Stimulated activated CD8-positive, alpha-beta memory T cell treated with anti-CD3 and anti-CD28 coated beads, Interleukin-15, amount 100 ng/mL, for 48 hours (primary cell): ENCODE results near the gene GALNS.

Experiments
- DNase-seq, 2 donors: peaks; one replicate each; pipeline ENCODE4 v3.0.0-alpha.2; 2020; ENCODE audit warnings: low read depth in 2 of 2

GALNS gene

GRCh38 chr16:88817785-88818574 is 38.8 kb downstream of the GALNS start:
- no peak for DNase-seq

DNA sequence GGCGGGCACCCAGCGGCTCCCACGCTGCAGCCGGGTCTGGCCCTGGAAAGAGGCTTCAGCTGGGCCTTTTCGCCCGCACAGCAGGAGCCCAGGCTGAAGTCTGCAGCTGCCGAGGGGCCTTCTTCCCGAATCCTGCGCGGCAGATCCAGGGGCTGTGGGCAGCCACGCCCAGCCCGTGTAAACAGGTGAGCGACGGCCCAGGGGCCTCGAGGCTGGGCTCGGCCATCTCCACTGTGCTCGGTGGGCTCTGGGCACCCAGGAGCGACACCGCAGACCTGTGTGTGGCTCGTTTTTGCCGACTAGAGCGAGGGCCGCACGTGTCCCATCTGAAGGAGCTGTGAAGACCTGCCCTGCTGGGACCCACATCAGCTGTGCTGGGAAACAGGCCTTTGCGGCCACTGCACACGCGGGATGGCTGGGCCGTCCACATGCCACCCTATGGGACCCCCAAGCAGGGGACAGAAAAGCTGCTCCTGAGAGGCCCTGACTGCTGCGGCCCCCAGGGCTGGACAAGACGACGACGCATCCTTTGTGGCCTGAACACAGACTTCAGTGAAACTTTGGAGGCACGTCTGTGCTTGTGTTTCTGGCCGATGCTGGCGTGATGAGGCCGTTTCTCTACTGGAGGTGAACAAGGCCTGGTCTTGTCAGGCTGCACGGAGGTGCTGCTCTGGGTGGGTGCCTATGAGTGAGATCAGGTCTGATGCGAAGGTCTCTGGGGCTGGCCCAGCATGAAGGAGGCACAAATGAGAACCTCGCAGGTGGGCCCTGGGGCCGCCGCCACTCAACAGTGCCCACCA is 39.8 kb downstream of the GALNS start:
- DNase-seq, result no peak

DNA sequence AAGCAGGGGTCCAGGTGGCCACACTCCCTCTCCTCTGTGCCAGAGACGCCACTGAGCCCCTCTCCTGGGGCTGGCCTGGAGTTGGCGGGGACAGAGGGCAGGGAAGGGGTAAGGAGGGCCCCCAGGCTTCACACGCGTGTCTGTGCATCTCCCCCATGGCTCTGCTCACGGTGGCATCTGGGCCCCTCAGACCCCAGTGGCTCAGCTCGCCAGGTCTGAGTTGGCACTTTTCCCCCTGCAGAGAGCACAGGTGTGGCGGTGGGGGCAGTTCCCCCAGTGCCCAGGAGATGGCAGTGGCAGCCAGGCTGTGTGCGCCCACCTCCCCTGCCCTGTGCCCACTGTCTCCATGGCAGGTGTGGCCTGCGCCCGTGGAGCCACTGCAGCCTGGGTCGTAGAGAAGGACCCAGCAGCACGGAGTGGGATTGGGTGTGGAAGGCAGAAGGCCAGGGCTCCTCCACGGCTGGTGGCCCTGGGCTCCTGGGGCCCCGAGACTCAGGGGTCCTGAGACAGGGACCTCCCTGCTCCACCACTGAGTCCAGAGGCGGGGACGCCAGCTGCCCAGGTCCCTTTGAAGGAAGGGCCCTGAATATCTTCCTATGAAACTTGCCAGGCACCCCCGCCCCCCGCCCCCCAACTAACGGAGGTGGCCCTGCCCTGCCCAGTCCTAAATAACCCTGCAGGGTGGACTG is 40.7 kb downstream of the GALNS start:
- DNase-seq, result peak; percentile 48 to 52

DNA sequence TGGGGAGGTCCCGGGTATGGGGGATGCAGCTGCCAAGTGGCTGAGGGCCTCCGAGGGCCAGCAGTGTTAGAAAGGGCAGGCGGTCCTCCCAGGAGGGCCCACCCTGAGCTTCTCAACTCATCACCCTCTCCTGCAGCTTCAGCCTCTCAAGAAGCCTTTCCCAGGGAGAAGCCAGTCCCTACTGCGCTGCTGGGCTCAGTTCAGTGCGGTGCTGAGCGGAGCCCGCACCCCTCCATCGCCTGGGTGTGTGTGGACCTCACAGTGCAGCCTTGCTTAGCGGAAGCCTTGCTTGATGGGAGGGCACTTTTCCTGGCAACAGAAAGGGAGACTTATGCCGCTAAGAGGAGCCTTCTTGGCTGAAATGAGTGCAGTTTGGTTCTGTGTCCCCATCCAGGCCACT is 41.5 kb downstream of the GALNS start:
- DNase-seq, result no peak

- no peak for DNase-seq
These were observed 42.6 kb downstream of the GALNS start for GRCh38 chr16:88814144-88814502.

GRCh38 chr16:88813269-88814143 is 43.2 kb downstream of the GALNS start:
- no peak for DNase-seq

GRCh38 chr16:88812513-88813268 is 44.1 kb downstream of the GALNS start:
- DNase-seq, result no peak

GRCh38 chr16:88811769-88812512 is 44.8 kb downstream of the GALNS start, which contains the start of gene APRT:
TSS of gene APRT (minus strand) at chr16:88811928. CDS start at chr16:88811899, 29 bp downstream.
- DNase-seq, result peak; percentile 94 to 95

DNA sequence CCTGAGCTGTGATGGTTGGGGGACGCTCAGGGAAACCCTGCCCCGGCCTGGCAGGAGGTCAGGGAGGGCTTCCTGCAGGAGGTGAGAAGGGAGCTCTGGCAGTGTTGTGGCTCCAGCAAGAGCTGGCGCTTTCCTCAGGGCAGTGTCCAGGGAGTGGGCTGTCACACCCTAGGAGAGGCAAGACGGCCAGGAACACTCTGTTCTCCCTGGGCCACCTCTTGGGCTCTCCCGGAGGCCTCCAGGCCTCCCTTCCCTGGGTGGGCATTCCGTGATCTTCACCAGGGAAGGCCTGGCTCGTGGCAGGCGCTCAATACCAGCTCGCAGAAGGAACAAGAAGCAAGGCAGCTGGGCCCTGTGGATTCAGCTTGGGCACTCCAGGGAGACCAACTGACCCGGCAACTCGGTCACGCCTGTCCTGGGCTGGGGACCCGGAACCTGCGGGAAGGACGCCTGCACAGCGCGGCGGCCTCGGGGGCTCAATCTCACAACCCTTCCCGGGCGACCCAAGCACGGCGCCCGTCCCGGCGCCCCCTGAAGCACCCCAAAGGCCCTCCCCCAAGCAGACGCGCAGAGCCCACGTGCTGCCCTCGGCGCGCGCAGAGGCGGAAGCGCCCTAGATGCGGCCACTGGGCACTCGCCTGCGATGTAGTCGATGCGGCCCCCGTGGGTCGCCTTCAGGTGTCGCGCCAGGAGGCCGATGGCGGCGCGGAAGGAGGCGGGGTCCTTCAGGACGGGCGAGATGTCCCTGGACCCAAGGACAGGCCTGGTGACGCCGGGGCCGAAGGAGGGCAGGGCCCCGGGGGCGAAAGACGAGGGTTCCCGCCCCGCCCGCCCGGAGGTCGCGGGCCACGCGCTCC is 45.6 kb downstream of the GALNS start:
- peak; percentile 67 to 68 for DNase-seq

DNA sequence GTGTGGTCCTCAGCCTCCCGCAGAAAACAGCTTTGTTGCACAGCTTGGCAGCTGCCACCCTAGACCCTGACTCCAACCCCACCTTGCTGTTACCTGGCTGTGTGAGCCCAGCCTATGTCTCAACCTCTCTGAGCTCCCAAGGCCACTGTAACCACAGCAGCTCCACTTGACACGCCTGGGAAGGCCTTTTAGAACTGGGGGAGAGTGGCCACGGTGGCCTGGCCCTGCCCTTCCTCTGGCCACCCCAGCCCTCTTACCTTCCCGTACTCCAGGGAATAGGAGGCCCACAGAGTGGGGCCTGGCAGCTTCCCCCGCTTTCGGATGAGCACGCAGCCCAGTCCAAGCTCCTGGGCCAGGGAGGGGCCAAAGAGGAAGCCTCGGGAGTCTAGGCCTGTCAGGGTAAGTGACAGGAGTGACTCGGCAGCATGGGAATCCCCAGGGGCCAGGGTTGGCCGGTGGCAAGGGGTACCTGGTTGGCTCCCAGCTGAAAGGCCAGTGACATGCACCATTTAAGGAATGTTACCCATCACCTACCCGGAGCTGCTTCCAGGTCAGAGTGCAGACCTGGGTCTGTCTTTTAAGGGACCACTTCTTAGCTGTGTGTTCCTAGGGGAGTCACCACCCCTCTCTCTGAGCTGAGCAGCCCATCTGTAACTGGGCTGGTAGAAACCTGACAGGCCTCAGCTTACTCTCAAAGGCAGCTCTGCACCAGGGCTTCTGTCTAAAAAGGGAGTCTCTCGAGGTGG is 46.4 kb downstream of the GALNS start:
- DNase-seq, result peak; percentile 40 to 47

DNA sequence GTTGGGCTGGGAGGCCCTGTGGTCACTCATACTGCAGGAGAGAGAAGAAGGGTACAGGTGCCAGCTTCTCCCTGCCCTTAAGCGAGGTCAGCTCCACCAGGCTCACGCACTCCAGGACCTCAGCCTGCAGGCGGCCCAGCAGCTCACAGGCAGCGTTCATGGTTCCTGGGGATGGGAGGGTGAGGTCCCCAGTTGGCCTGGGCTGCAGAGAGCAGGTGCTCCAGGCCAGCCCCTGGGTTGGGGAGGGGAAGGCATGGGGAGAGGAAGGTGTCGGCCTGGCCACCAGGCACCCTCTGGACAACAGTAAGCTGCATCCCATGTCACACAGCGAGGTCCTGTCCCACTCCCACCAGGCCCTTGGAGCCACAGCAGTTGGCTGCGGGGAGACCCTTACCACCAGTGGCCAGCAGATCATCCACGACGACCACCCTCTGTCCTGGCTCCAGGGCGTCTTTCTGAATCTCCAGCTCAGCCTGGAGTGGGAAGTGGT is 47.0 kb downstream of the GALNS start:
- DNase-seq, result no peak

DNA sequence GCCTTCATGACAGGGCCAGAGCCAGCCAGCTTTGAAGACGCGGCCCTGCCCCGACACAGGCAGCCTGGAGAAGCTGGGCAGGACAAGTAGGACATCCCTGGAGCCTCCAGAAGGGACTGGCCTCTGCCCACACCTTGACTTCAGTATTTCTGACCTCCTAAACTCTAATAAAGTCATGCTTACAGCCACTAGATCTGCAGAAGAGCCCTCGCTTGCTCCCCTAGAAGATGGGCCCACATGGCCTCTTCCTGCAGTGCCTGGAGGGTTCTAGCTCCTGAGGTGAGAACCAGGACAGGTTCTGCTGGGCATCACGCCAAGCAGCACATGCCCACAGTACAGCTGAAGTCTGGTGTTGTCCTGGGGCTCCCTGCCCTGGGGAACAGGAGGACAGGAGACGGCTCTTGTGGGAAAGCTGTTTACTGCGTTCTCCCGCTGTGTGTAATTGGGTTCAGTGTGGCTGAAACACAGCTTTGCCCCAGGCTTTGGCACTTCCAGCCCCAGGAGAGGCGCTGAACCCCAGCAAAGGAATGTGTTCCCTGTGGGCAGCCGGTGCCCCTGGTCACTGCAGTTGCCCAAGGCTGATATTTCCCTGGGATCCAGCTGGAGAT is 47.6 kb downstream of the GALNS start:
- no peak for DNase-seq

DNA sequence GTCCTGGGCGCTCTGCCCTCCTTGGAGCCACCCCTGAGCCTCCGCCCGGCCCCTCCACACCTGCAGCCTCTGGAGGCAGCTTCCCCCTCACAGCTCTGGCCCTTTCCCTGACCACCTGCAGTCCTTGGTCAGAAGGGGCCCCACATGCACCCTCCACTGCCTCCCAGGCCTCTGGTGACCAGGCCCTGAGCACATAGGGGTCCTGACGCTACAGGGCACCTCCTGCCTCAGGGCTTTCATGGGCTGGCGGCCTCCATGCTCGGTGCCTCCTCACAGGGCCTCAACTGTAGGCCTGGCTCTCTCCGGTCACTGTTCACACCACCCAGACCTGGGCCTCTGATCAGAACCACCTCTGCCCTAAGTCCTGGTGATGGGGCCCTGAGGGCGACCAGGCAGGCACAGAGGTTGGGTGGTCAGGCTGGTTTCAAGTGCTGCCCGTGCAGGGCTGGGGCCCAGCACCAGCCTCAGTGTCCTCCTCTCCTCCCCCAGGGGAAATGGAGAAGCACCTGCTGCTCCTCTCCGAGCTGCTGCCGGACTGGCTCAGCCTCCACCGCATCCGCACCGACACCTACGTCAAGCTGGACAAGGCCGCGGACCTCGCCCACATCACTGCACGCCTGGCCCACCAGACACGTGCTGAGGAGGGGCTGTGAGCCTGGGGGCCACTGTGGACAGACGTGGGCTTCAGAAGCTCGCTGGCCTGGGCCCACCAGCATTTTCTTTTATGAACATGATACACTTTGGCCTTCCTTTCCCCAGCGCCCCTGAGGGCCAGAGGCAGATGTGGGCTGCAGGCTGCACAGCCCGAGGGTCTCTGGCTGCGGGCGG is 48.9 kb downstream of the GALNS start:
- no peak for DNase-seq

- DNase-seq, result no peak
These were observed 49.6 kb downstream of the GALNS start for GRCh38 chr16:88807142-88807625.

GRCh38 chr16:88806491-88807111 is 50.1 kb downstream of the GALNS start:
- no peak for DNase-seq

GRCh38 chr16:88805887-88806393 is 50.8 kb downstream of the GALNS start:
- no peak for DNase-seq
